Neural cell (in vitro differentiated cells): ENCODE results near the gene ZDHHC12.

ENCODE experiments used
- EZH2 ChIP-seq: fragments of 200-600, 300-800 bp; shearing (Covaris generic), sonication (generic); IDR thresholded peaks from 2 replicates; pipeline ENCODE4 v1.6.1; 2014; ENCODE audit warnings: antibody characterized with exemption, low read length, borderline replicate concordance, mild to moderate bottlenecking; ENCODE audit not compliant: insufficient read depth, poor library complexity, severe bottlenecking
- MXI1 ChIP-seq: fragments of 450-650 bp; conservative IDR thresholded peaks from 2 replicates; pipeline ENCODE4 v1.6.1; 2014; ENCODE audit warnings: antibody characterized with exemption, mild to moderate bottlenecking; ENCODE audit not compliant: poor library complexity, severe bottlenecking
- POLR2AphosphoS5 ChIP-seq: IDR thresholded peaks from 2 replicates; pipeline ENCODE4 v1.6.1; 2012
- TF ChIP-seq, protein P1 (sequence below): fragments of 450-650 bp; IDR thresholded peaks from 2 replicates; pipeline ENCODE4 v1.5.1; 2014; ENCODE audit warnings: antibody characterized with exemption, mild to moderate bottlenecking, moderate library complexity; ENCODE audit not compliant: poor library complexity, severe bottlenecking
- TF ChIP-seq, protein P2 (sequence below): IDR thresholded peaks from 2 replicates; pipeline ENCODE4 v1.6.1; 2012; ENCODE audit warnings: borderline replicate concordance

DNA sequence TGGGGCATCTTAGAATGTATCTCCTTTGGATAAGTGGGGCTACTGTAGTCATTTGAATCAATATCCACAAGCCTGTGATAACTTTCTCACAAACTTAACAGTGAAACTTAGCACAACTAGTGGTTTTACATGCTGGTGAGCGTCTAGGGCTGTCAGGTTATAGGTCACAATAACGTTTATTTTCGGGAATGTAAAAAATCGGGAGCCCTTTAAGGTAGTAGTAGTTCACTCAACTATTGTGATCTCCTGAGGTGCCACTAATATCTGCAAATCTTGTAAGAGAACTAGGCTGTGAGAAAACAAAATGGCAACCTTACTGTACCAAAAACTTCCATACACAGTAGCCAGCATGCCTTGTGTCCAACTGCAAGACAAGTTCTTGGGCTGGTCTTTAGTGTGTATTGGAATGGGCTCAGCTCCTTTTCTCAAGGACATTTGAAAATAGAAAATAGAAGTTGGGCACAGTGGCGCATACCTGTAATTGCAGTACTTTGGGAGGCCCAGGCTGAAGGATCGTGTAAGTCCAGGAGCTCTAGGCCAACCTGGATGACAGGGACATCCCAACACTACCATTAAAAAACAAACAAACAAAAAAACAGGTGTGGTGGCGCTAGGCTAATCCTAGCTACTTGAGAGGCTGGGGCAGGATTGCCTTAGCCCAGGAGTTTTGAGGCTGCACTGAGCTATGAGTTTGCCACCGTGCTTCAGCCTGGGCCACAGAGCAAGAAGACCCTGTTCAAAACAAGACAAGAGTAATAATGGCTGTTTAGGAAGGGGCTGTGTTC lies 26.8 kb downstream of the ZDHHC12 start:
- TF ChIP-seq POLR2AphosphoS5 = no peak
- TF ChIP-seq, protein P1, sequence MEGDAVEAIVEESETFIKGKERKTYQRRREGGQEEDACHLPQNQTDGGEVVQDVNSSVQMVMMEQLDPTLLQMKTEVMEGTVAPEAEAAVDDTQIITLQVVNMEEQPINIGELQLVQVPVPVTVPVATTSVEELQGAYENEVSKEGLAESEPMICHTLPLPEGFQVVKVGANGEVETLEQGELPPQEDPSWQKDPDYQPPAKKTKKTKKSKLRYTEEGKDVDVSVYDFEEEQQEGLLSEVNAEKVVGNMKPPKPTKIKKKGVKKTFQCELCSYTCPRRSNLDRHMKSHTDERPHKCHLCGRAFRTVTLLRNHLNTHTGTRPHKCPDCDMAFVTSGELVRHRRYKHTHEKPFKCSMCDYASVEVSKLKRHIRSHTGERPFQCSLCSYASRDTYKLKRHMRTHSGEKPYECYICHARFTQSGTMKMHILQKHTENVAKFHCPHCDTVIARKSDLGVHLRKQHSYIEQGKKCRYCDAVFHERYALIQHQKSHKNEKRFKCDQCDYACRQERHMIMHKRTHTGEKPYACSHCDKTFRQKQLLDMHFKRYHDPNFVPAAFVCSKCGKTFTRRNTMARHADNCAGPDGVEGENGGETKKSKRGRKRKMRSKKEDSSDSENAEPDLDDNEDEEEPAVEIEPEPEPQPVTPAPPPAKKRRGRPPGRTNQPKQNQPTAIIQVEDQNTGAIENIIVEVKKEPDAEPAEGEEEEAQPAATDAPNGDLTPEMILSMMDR = no peak
- no peak for TF ChIP-seq MXI1
- TF ChIP-seq EZH2 = no peak
- TF ChIP-seq, protein P2, sequence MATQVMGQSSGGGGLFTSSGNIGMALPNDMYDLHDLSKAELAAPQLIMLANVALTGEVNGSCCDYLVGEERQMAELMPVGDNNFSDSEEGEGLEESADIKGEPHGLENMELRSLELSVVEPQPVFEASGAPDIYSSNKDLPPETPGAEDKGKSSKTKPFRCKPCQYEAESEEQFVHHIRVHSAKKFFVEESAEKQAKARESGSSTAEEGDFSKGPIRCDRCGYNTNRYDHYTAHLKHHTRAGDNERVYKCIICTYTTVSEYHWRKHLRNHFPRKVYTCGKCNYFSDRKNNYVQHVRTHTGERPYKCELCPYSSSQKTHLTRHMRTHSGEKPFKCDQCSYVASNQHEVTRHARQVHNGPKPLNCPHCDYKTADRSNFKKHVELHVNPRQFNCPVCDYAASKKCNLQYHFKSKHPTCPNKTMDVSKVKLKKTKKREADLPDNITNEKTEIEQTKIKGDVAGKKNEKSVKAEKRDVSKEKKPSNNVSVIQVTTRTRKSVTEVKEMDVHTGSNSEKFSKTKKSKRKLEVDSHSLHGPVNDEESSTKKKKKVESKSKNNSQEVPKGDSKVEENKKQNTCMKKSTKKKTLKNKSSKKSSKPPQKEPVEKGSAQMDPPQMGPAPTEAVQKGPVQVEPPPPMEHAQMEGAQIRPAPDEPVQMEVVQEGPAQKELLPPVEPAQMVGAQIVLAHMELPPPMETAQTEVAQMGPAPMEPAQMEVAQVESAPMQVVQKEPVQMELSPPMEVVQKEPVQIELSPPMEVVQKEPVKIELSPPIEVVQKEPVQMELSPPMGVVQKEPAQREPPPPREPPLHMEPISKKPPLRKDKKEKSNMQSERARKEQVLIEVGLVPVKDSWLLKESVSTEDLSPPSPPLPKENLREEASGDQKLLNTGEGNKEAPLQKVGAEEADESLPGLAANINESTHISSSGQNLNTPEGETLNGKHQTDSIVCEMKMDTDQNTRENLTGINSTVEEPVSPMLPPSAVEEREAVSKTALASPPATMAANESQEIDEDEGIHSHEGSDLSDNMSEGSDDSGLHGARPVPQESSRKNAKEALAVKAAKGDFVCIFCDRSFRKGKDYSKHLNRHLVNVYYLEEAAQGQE = no peak
